ENCODE data around the gene KCNIP4. TPM values are rescaled to one million over a fixed set of nuclear protein-coding genes. Genes with fewer than 3 reads are reported as not detected.

KCNIP4 gene
- total and polyA plus RNA-seq, 2 of the 8 experiments (the other 6 are each of a cell fraction or from before 2014, with no cell fraction given) = 0.06 TPM; not detected in 1

GRCh38 chr4:21677173-21677572 is 271.4 kb downstream of the KCNIP4 start:
- Histone ChIP-seq H3K9me3 (ENCODE audit: insufficient read depth in 2 of 2, low read depth in 1 of 2, low read length in 1 of 2) (no peaks in the 10 kb centered on the region), H3K23me2 (ENCODE audit: low read depth, low read length) (no peaks in the 10 kb centered on the region), H2AK5ac (ENCODE audit: low read depth, low read length) (no peak overlapping the region), H2AFZ (ENCODE audit: low read length) (no peak overlapping the region), H3K27me3 (replicated peaks in 1 of 4; ENCODE audit: control insufficient read depth in 3 of 4, extremely low read depth in 1 of 4, insufficient read depth in 3 of 4, low read length in 3 of 4) (no peaks in the 10 kb centered on the region), H3K56ac (replicated peaks; ENCODE audit: insufficient read length, low read depth, low read length) (no peak overlapping the region), H3K4ac (replicated peaks; ENCODE audit: insufficient read length, low read depth, low read length) (no peak overlapping the region), H3K23ac (ENCODE audit: insufficient read length) (no peak overlapping the region), H4K91ac (replicated peaks; ENCODE audit: insufficient read length, low read length) (no peak overlapping the region), H2BK12ac (ENCODE audit: low read depth, low read length) (no peak overlapping the region), H2BK20ac (ENCODE audit: low read length) (no peak overlapping the region), H2BK120ac (replicated peaks; ENCODE audit: low read depth, low read length) (no peak overlapping the region), H3K9ac (replicated peaks in 1 of 4; ENCODE audit: extremely low read depth in 1 of 4, low read depth in 3 of 4, low read length in 3 of 4) (no peak overlapping the region), H3K4me1 (replicated peaks in 1 of 4; ENCODE audit: control insufficient read depth in 3 of 4, insufficient read depth in 4 of 4, low read length in 3 of 4) (no peaks in the 10 kb centered on the region), H3K27ac (ENCODE audit: low read depth, low read length) (no peak overlapping the region), H3K18ac (ENCODE audit: extremely low read depth, low read length) (no peak overlapping the region), H4K20me1 (replicated peaks in 1 of 2; ENCODE audit: control insufficient read depth in 1 of 2, insufficient read depth in 2 of 2, low read length in 2 of 2) (no peaks in the 10 kb centered on the region), H3K79me1 (ENCODE audit: low read depth, low read length) (no peaks in the 10 kb centered on the region), H2BK5ac (ENCODE audit: low read depth, low read length) (no peak overlapping the region), H3K36me3 (ENCODE audit: control insufficient read depth in 2 of 4, insufficient read depth in 4 of 4, low read length in 3 of 4) (no peaks in the 10 kb centered on the region), H3K4me3 (ENCODE audit: extremely low read depth in 1 of 4, insufficient read depth in 2 of 4, low read depth in 3 of 4, low read length in 4 of 4) (no peak overlapping the region), H3K4me2 (ENCODE audit: insufficient read depth in 1 of 2, low read depth in 2 of 2, low read length in 2 of 2) (no peak overlapping the region), H3K14ac (ENCODE audit: insufficient read length) (no peak overlapping the region), H3K79me2 (ENCODE audit: control insufficient read depth in 1 of 2, insufficient read depth in 2 of 2, low read length in 2 of 2) (no peaks in the 10 kb centered on the region), H4K8ac (ENCODE audit: extremely low read depth, insufficient read depth, low read length) (no peak overlapping the region), H2BK15ac (ENCODE audit: low read length) (no peak overlapping the region), H4K5ac (ENCODE audit: insufficient read length, low read depth, low read length) (no peak overlapping the region)
- POLR2A ChIA-PET (ENCODE audit: partially characterized antibody) = no interaction called here
- CTCF ChIA-PET (ENCODE audit: partially characterized antibody) = interaction anchor here (1.0 kb wide), 1 partner anchor 88 kb away, joined by 4 read pairs; no protein-coding TSS in a partner anchor
- DNase-seq (ENCODE audit: low read depth in 1 of 2, low spot score in 2 of 2) (no peak), FAIRE-seq (no peak)
- TF ChIP-seq KDM4A (IDR thresholded peaks at IDR 0.05; ENCODE audit: low read depth, low read length, severe bottlenecking) = no peak
- no peak for TF ChIP-seq TAF7 (optimal IDR thresholded peaks at IDR 0.05; ENCODE audit: borderline replicate concordance, low read depth, low read length)
- no peak for TF ChIP-seq CTCF (IDR thresholded peaks at IDR 0.05; ENCODE audit: control extremely low read depth in 1 of 3, insufficient read depth in 1 of 3, low read depth in 1 of 3, low read length in 3 of 3)
- TF ChIP-seq, protein P1, sequence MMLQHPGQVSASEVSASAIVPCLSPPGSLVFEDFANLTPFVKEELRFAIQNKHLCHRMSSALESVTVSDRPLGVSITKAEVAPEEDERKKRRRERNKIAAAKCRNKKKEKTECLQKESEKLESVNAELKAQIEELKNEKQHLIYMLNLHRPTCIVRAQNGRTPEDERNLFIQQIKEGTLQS (IDR thresholded peaks at IDR 0.05; ENCODE audit: insufficient read depth, low read depth, low read length) = no peak

Data from H1 (cell line).